Measurements from ENCODE around the gene COA1. TPM values are rescaled to one million over a fixed set of nuclear protein-coding genes. Genes with fewer than 3 reads are reported as not detected.

Gene COA1
- total RNA-seq, 2 donors from 2014 or later = 47.9 to 57.5 TPM

DNA sequence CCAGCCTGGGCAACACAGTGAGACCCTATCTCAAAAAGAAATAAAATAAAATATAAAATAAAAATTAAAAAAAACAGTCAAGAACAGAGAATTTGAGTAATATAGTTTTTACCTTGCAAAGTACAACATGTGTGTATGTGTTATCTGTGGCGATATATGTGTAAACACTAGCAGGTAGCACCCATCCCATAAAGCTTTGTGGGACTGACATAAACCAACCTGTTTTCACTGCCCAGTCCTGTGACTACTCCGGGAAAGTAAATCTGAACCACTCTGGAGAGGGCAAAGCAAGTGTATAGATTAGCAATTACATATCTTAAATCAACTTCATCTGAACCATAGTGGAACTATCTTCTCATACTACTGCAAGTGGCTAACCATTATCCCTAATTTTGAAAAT lies 72.3 kb downstream of the COA1 start:
- no peaks in the 10 kb centered on the region for H3K4me1 ChIP-seq (replicated peaks)
- no peaks in the 10 kb centered on the region for H3K27me3 ChIP-seq (replicated peaks; ENCODE audit: insufficient read depth)
- no peaks in the 10 kb centered on the region for H3K9me3 ChIP-seq
- 88% methylated on average over 2 of the region's 2 CpGs for WGBS
- intact Hi-C loops (cut with DNase I) = no loop called here
- no peak for DNase-seq (ENCODE audit: low spot score)
- no peak overlapping the region for H3K4me3 ChIP-seq
- no peaks in the 10 kb centered on the region for H3K36me3 ChIP-seq
- TF ChIP-seq POLR2A (IDR thresholded peaks at IDR 0.05) = no peak
- TF ChIP-seq CTCF (IDR thresholded peaks at IDR 0.05) = no peak
- TF ChIP-seq POLR2AphosphoS5 (IDR thresholded peaks at IDR 0.05) = no peak
- H3K27ac ChIP-seq = no peak overlapping the region

DNA sequence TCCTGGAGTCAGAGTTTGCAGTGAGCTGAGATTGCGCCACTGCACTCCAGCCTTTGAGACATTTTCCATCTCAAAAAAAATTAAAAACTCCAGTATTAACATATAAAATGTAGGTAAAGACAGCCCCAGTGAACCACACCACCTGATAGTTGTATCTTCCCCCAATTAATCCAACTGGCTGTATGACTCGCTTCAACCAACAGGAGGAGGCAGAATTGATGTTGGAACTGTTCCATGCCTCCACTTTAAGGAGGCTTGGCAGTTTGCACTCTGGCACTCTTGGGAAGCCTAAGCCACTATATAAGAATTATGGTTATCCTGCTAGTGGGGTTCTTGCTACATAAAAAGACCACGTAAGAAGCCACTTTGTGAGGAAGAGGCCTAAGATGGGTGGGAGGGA lies 73.7 kb downstream of the COA1 start:
- Histone ChIP-seq H3K4me3 (no peak overlapping the region), H3K27ac (no peak overlapping the region), H3K9me3 (no peaks in the 10 kb centered on the region), H3K36me3 (no peaks in the 10 kb centered on the region), H3K27me3 (replicated peaks; ENCODE audit: insufficient read depth) (no peaks in the 10 kb centered on the region), H3K4me1 (replicated peaks) (no peaks in the 10 kb centered on the region)
- DNase-seq (ENCODE audit: low spot score) = no peak
- TF ChIP-seq POLR2AphosphoS5 (IDR thresholded peaks at IDR 0.05) = no peak
- TF ChIP-seq CTCF (IDR thresholded peaks at IDR 0.05) = no peak
- TF ChIP-seq POLR2A (IDR thresholded peaks at IDR 0.05) = no peak
- 89% methylated on average over 3 of the region's 3 CpGs for WGBS
- intact Hi-C loops (cut with DNase I) = no loop called here

DNA sequence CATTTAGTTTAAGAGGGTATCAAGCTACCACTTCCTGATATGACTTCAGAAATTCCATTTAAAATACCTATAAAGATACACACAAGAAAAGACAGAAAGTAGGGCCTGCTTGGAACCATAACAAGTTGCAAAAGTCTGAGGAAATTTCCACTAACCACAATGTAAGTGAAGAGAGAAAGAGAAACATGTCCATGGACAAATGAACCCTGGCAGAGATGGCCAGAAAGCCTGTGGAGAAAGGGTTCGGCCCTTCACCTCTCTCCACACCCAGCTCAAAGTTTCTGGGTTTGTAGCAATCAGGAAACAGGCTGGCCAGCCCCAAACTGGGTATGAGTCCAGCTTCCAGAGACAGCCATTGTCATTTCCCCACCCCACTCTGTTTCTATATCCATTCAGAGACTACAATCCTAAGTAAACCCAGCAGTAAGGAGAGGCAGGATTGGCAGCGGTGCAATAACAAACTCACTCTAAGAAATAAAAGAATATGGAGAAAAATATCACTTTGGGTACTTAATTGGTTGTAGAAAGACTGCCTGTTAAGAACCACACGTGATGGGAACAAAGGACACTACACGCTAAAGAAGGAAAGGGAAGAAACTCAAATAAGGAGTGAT lies 75.3 kb downstream of the COA1 start:
- no peaks in the 10 kb centered on the region for H3K4me1 ChIP-seq (replicated peaks)
- H3K27me3 ChIP-seq (replicated peaks; ENCODE audit: insufficient read depth) = no peaks in the 10 kb centered on the region
- no peak overlapping the region for H3K27ac ChIP-seq
- WGBS = 93% methylated on average over 4 of the region's 4 CpGs
- no peak overlapping the region for H3K4me3 ChIP-seq
- no peak for DNase-seq (ENCODE audit: low spot score)
- intact Hi-C loops (cut with DNase I) = loop anchor here (5.0 kb wide), 1 partner anchor 43 kb away; no protein-coding TSS in a partner anchor
- TF ChIP-seq POLR2AphosphoS5 (IDR thresholded peaks at IDR 0.05) = no peak
- no peak for TF ChIP-seq POLR2A (IDR thresholded peaks at IDR 0.05)
- no peak for TF ChIP-seq CTCF (IDR thresholded peaks at IDR 0.05)
- no peaks in the 10 kb centered on the region for H3K9me3 ChIP-seq
- no peaks in the 10 kb centered on the region for H3K36me3 ChIP-seq

DNA sequence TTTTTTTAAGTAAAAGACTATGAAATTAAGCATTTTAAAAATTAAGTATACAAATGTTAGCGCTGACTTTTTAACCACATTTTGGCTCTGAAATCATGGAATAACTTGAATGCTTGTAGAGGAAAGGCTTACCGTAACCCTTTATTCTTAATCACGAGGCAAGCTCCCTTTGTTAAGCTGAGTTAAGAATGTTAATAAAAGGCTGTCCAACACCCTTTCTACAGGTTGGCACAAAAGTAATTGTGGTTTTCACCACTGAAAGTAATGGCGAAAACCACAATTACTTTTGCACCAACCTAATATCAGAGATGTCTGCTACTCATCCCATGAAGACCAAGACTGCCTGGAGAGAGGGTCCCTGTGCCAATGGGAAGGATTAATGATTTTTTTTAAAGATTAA lies 75.9 kb downstream of the COA1 start:
- DNase-seq (ENCODE audit: low spot score) = no peak
- Histone ChIP-seq H3K36me3 (no peaks in the 10 kb centered on the region), H3K4me1 (replicated peaks) (peaks cover 1% of the 10 kb centered on the region), H3K4me3 (no peak overlapping the region), H3K27ac (no peak overlapping the region), H3K9me3 (no peaks in the 10 kb centered on the region), H3K27me3 (replicated peaks; ENCODE audit: insufficient read depth) (no peaks in the 10 kb centered on the region)
- intact Hi-C loops (cut with DNase I) = loop anchor here (5.0 kb wide), 1 partner anchor 44 kb away; no protein-coding TSS in a partner anchor
- WGBS = 79% methylated on average over 4 of the region's 4 CpGs
- no peak for TF ChIP-seq CTCF (IDR thresholded peaks at IDR 0.05)
- no peak for TF ChIP-seq POLR2A (IDR thresholded peaks at IDR 0.05)
- no peak for TF ChIP-seq POLR2AphosphoS5 (IDR thresholded peaks at IDR 0.05)

GRCh38 chr7:43652364-43652763 lies 77.0 kb downstream of the COA1 start:
- no peaks in the 10 kb centered on the region for H3K36me3 ChIP-seq
- no peak for DNase-seq (ENCODE audit: low spot score)
- no peaks in the 10 kb centered on the region for H3K27me3 ChIP-seq (replicated peaks; ENCODE audit: insufficient read depth)
- intact Hi-C loops (cut with DNase I) = loop anchor here (5.0 kb wide), 1 partner anchor 45 kb away; no protein-coding TSS in a partner anchor
- H3K27ac ChIP-seq = no peak overlapping the region
- no peak overlapping the region for H3K4me3 ChIP-seq
- no peaks in the 10 kb centered on the region for H3K9me3 ChIP-seq
- peaks cover 4% of the 10 kb centered on the region for H3K4me1 ChIP-seq (replicated peaks)
- TF ChIP-seq CTCF (IDR thresholded peaks at IDR 0.05) = no peak
- TF ChIP-seq POLR2A (IDR thresholded peaks at IDR 0.05) = no peak
- no peak for TF ChIP-seq POLR2AphosphoS5 (IDR thresholded peaks at IDR 0.05)

Measured in prostate gland (tissue), 2 donors.